ENCODE measurements around the gene MBP. TPM values are rescaled to one million over a fixed set of nuclear protein-coding genes. Genes with fewer than 3 reads are reported as not detected.

MBP gene
- total RNA-seq, 1 experiment from 2014 or later: not detected

GRCh38 chr18:77061946-77062517, 70.6 kb downstream of the MBP start:
- no TSS peak for BruUV-seq (replicated peaks)
- Histone ChIP-seq H3K9me3 (ENCODE audit: low read depth, low read length, poor library complexity, severe bottlenecking) (no peaks in the 10 kb centered on the region), H3K27me3 (replicated peaks; ENCODE audit: insufficient read depth, low read depth, low read length, poor library complexity) (no peaks in the 10 kb centered on the region), H3K36me3 (ENCODE audit: insufficient read depth, low read length, poor library complexity, severe bottlenecking) (no peaks in the 10 kb centered on the region), H3K27ac (ENCODE audit: low read depth, low read length, poor library complexity, severe bottlenecking) (no peak overlapping the region), H3K4me1 (ENCODE audit: insufficient read depth, low read length, poor library complexity, severe bottlenecking) (no peaks in the 10 kb centered on the region), H3K4me3 (ENCODE audit: low read depth, low read length, poor library complexity, severe bottlenecking) (no peak overlapping the region)
- no peak for DNase-seq (ENCODE audit: low spot score)
- ChIA-PET POLR2A (ENCODE audit: low non-redundant PET) (no interaction called here), CTCF (no interaction called here)
- intact Hi-C loops (cut with micrococcal nuclease; ENCODE audit: unreplicated experiment): loop anchor here (10.0 kb wide), 1 partner anchor 257 kb away; no protein-coding TSS in a partner anchor
- TF ChIP-seq EZH2 (IDR thresholded peaks at IDR 0.05; ENCODE audit: borderline replicate concordance, low read depth, low read length, poor library complexity, severe bottlenecking) (no peak), CTCF (conservative IDR thresholded peaks at IDR 0.05; ENCODE audit: low read depth, low read length) (no peak)

- no peak overlapping the region for H3K27ac ChIP-seq (ENCODE audit: low read depth, low read length, poor library complexity, severe bottlenecking)
- intact Hi-C loops (cut with micrococcal nuclease; ENCODE audit: unreplicated experiment): loop anchor here (10.0 kb wide), 1 partner anchor 257 kb away; no protein-coding TSS in a partner anchor
- H3K4me1 ChIP-seq (ENCODE audit: insufficient read depth, low read length, poor library complexity, severe bottlenecking): no peaks in the 10 kb centered on the region
- CTCF ChIA-PET: no interaction called here
- no peak for TF ChIP-seq CTCF (conservative IDR thresholded peaks at IDR 0.05; ENCODE audit: low read depth, low read length)
- TF ChIP-seq EZH2 (IDR thresholded peaks at IDR 0.05; ENCODE audit: borderline replicate concordance, low read depth, low read length, poor library complexity, severe bottlenecking): no peak
- H3K9me3 ChIP-seq (ENCODE audit: low read depth, low read length, poor library complexity, severe bottlenecking): no peaks in the 10 kb centered on the region
- no TSS peak for BruUV-seq (replicated peaks)
- H3K4me3 ChIP-seq (ENCODE audit: low read depth, low read length, poor library complexity, severe bottlenecking): no peak overlapping the region
- POLR2A ChIA-PET (ENCODE audit: low non-redundant PET): no interaction called here
- no peak for DNase-seq (ENCODE audit: low spot score)
- H3K27me3 ChIP-seq (replicated peaks; ENCODE audit: insufficient read depth, low read depth, low read length, poor library complexity): no peaks in the 10 kb centered on the region
- no peaks in the 10 kb centered on the region for H3K36me3 ChIP-seq (ENCODE audit: insufficient read depth, low read length, poor library complexity, severe bottlenecking)
Measured at GRCh38 chr18:77061281-77061945, 71.2 kb downstream of the MBP start.

GRCh38 chr18:77060151-77060550, 72.4 kb downstream of the MBP start:
- TF ChIP-seq CTCF (conservative IDR thresholded peaks at IDR 0.05; ENCODE audit: low read depth, low read length): no peak
- no peak for TF ChIP-seq EZH2 (IDR thresholded peaks at IDR 0.05; ENCODE audit: borderline replicate concordance, low read depth, low read length, poor library complexity, severe bottlenecking)
- H3K9me3 ChIP-seq (ENCODE audit: low read depth, low read length, poor library complexity, severe bottlenecking): no peaks in the 10 kb centered on the region
- H3K27ac ChIP-seq (ENCODE audit: low read depth, low read length, poor library complexity, severe bottlenecking): no peak overlapping the region
- intact Hi-C loops (cut with micrococcal nuclease; ENCODE audit: unreplicated experiment): loop anchor here (10.0 kb wide), 1 partner anchor 255 kb away; no protein-coding TSS in a partner anchor
- H3K36me3 ChIP-seq (ENCODE audit: insufficient read depth, low read length, poor library complexity, severe bottlenecking): no peaks in the 10 kb centered on the region
- no TSS peak for BruUV-seq (replicated peaks)
- no peaks in the 10 kb centered on the region for H3K4me1 ChIP-seq (ENCODE audit: insufficient read depth, low read length, poor library complexity, severe bottlenecking)
- no peaks in the 10 kb centered on the region for H3K27me3 ChIP-seq (replicated peaks; ENCODE audit: insufficient read depth, low read depth, low read length, poor library complexity)
- ChIA-PET CTCF (no interaction called here), POLR2A (ENCODE audit: low non-redundant PET) (no interaction called here)
- H3K4me3 ChIP-seq (ENCODE audit: low read depth, low read length, poor library complexity, severe bottlenecking): no peak overlapping the region
- no peak for DNase-seq (ENCODE audit: low spot score)
